ENCODE data around the gene WNK1.

Gene WNK1

GRCh38 chr12:863285-863684 is 110.9 kb downstream of the WNK1 start:
- DNase-seq (ENCODE audit: low read depth), result no peak

- DNase-seq (ENCODE audit: low read depth), result no peak
Observed at GRCh38 chr12:865614-866013, 113.2 kb downstream of the WNK1 start.

GRCh38 chr12:867905-868304 is 115.5 kb downstream of the WNK1 start:
- no peak for DNase-seq (ENCODE audit: low read depth)

- DNase-seq (ENCODE audit: low read depth), result no peak
Observed at GRCh38 chr12:868722-869121, 116.3 kb downstream of the WNK1 start.

GRCh38 chr12:870378-870777 is 118.0 kb downstream of the WNK1 start:
- DNase-seq (ENCODE audit: low read depth), result no peak

- no peak for DNase-seq (ENCODE audit: low read depth)
Observed at GRCh38 chr12:873954-874353, 121.6 kb downstream of the WNK1 start.

GRCh38 chr12:879641-880040 is 127.3 kb downstream of the WNK1 start:
- no peak for DNase-seq (ENCODE audit: low read depth)

GRCh38 chr12:880656-881055 is 128.3 kb downstream of the WNK1 start:
- DNase-seq (ENCODE audit: low read depth), result no peak

GRCh38 chr12:884746-885414 is 132.5 kb downstream of the WNK1 start:
- no peak for DNase-seq (ENCODE audit: low read depth)

GRCh38 chr12:885701-886100 is 133.3 kb downstream of the WNK1 start:
- DNase-seq (ENCODE audit: low read depth), result no peak

GRCh38 chr12:886206-886605 is 133.8 kb downstream of the WNK1 start:
- no peak for DNase-seq (ENCODE audit: low read depth)

GRCh38 chr12:894226-894625 is 141.8 kb downstream of the WNK1 start:
- DNase-seq (ENCODE audit: low read depth), result no peak

- DNase-seq (ENCODE audit: low read depth), result no peak
Observed at GRCh38 chr12:896031-896430, 143.7 kb downstream of the WNK1 start.

GRCh38 chr12:897386-897785 is 145.0 kb downstream of the WNK1 start:
- no peak for DNase-seq (ENCODE audit: low read depth)

GRCh38 chr12:902581-902980 is 150.2 kb downstream of the WNK1 start:
- DNase-seq (ENCODE audit: low read depth), result no peak

GRCh38 chr12:903055-903454 is 150.7 kb downstream of the WNK1 start:
- no peak for DNase-seq (ENCODE audit: low read depth)

- no peak for DNase-seq (ENCODE audit: low read depth)
Observed at GRCh38 chr12:904010-904414, 151.6 kb downstream of the WNK1 start.

GRCh38 chr12:905261-906031 is 153.1 kb downstream of the WNK1 start:
- DNase-seq (ENCODE audit: low read depth), result no peak

- no peak for DNase-seq (ENCODE audit: low read depth)
Observed at GRCh38 chr12:906062-906585, 153.7 kb downstream of the WNK1 start.

- DNase-seq (ENCODE audit: low read depth), result no peak
Observed at GRCh38 chr12:907413-908185, 155.2 kb downstream of the WNK1 start.

- DNase-seq (ENCODE audit: low read depth), result no peak
Observed at GRCh38 chr12:909861-910260, 157.5 kb downstream of the WNK1 start.

GRCh38 chr12:910416-910815 is 158.0 kb downstream of the WNK1 start:
- DNase-seq (ENCODE audit: low read depth), result no peak

All from fibroblast of the conjunctiva (primary cell).